Left renal cortex interstitium (tissue), 4 donors: ENCODE measurements around the gene GPC1. TPM values are rescaled to one million over a fixed set of nuclear protein-coding genes. Genes with fewer than 3 reads are reported as not detected.

ENCODE experiments used
- DNase-seq, 4 donors: peaks; one replicate each; pipeline ENCODE4 v3.0.0-alpha.2; 2013; ENCODE audit warnings: low read depth in 4 of 4, low spot score in 2 of 4, missing footprints in 1 of 4
- polyA plus RNA-seq, 4 donors: library from polyadenylated mRNA; unstranded; fragments of 120-200 nt; gene quantifications; one replicate each; pipeline ENCODE4 v1.2.1, GENCODE V29; 2013; ENCODE audit not compliant: insufficient read length in 4 of 4

Gene GPC1
- polyA plus RNA-seq, 4 donors, result 23.4 to 52.9 (median 41.6) TPM

DNA sequence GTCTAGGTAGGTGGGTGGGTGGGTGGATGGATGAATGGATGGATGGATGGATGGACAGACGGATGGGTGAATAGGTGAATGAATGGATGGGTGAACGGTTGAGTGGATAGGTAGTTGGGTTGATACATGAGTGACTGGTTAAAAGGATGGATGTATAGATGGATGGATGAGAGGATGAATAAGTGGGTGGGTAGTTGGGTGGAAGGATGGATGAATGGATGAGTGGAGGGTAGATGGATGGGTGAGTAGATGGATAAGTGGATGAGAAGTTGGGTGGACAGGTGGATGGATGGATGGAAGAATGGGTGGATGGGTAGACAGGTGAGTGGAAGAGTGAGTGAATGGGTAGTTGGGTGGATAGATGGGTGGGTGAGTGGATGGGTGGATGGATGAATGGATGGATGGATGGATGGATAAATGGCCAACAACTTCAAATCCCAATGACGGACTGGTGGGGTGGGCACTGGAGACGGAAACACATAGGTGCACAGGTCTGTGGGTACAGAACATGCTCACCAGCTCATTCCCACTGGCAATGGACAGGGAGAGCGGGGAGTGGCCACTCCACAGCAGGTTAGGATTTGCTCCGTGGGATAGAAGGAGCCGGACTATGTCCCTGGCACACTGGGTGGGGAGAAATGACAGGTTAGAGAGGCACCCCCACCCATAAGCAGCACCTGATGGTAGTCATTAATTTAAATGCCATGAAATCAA is 73.5 kb downstream of the GPC1 start:
- DNase-seq, result no peak

GRCh38 chr2:240509667-240510512 is 74.4 kb downstream of the GPC1 start:
- DNase-seq, result no peak

DNA sequence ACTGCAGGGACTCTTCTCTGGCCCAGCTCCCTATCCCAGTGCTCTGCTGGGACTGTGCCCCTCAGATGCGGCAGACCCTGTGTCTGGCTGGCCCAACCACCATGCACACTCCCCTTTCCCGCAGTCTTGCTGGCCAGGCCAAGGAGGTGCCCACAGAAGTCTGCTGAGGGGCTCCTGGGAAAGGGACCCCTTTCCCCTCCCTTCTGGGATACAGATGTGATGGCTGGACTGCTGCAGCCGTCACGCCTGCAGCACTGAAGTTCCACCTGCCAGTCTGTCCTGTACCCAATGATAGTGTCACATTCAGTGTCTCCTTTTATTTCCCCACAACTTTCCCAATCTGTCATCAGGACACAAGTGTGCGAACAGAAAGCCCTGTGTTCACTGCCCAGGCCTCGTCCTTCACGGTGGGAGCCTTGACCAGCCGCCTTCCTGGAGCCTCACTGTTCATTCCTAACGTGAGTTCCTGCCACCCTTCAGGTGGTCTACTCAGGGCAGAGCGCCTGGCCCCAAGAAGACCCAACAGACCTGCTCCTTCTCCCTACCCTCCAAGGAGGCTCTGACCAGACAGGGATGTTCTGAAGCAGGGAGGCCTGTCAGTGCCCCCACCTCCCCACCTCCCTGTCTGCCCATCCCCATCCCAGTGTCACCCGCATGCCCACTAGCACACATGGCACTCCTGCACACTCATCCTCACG is 75.2 kb downstream of the GPC1 start:
- DNase-seq, result no peak

GRCh38 chr2:240511351-240512108 is 76.1 kb downstream of the GPC1 start:
- DNase-seq, result no peak

- no peak for DNase-seq
Measured at GRCh38 chr2:240512109-240512485, 76.6 kb downstream of the GPC1 start.

GRCh38 chr2:240512666-240513535 is 77.4 kb downstream of the GPC1 start:
- DNase-seq, result no peak

- peak in 2 of 4 donors; percentile 32 to 34 for DNase-seq
Measured at GRCh38 chr2:240513549-240514287, 78.3 kb downstream of the GPC1 start.

DNA sequence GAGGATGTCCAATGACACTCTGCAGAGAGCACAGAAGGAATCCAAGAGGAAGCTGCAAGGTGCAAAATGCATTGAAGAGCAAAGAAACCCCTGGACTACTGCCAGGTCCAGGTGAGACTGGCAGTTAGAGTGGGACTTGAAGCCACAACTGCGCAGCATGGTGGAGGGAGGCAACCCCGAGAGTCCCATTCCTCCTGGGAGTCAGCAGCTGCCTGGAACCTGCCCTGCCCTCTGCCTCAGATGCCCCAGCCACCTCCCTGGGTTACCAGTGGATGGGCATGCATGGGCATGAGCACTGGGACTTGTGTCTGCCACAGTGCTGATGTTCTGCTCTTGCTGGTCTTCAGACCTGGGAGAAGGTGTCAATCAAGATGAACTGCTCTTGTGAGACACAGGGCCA is 79.2 kb downstream of the GPC1 start:
- no peak for DNase-seq

- DNase-seq, result no peak
Measured at GRCh38 chr2:240517342-240517741, 81.9 kb downstream of the GPC1 start.

Other genes starting within 250 kb of the GPC1 start
- 10 to 100 TPM; 10.0 to 18.6 (median 12.9) TPM for gene ANKMY1, start 122.3 kb downstream of the GPC1 start, polyA plus RNA-seq
- 1 to 10 TPM; 6.8 to 7.6 (median 7.4) TPM for gene DUSP28, start 124.7 kb downstream of the GPC1 start, polyA plus RNA-seq
- gene RNPEPL1, start 132.8 kb downstream of the GPC1 start, polyA plus RNA-seq, result 10 to 100 TPM; 25.4 to 36.9 (median 33.6) TPM
- gene CAPN10, start 151.1 kb downstream of the GPC1 start, polyA plus RNA-seq, result 10 to 100 TPM; 15.3 to 39.6 (median 30.0) TPM
- gene GPR35, start 189.8 kb downstream of the GPC1 start, polyA plus RNA-seq, result 1 to 10 TPM; 1.1 to 3.5 (median 2.3) TPM
- gene AQP12B, start 247.2 kb downstream of the GPC1 start, polyA plus RNA-seq, result 1 to 10 TPM in 1 of 4 donors, under 1 TPM in 3; 0.19 to 2.8 (median 0.60) TPM